ENCODE results near the gene ZBTB7C. TPM values are rescaled to one million over a fixed set of nuclear protein-coding genes. Genes with fewer than 3 reads are reported as not detected.

The ZBTB7C gene
- total and polyA plus RNA-seq, 10 of the 15 experiments (the other 5 are each of a cell fraction or from before 2014, with no cell fraction given) = under 0.01 to 0.08 (median 0.01) TPM; not detected in 7

DNA sequence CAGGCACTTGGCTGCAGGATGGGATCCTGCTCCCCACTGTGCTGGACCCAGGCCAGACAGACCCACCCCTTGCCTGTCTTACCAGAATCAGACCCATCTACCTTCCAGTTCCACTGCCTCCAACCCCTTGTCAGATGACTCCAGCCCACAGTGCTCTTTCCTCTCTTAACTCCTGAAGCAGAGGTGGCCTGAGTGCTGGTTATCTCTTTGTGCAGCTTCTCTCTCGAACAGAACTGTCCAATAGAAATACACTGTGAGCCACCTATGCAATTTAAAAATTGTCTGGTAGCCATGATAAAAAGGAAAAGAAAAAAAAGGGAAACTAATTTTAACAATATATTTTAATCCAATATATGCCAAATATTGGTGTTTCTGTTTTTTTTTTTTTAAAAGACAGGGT lies 318.5 kb downstream of the ZBTB7C start:
- ChIA-PET SMC1A (ENCODE audit: uncharacterized antibody, unreplicated experiment) (no interaction called here), RAD21 (ENCODE audit: unreplicated experiment) (no interaction called here), POLR2A (no interaction called here), CTCF (no interaction called here)
- WGBS (ENCODE audit: insufficient coverage, insufficient replicate concordance, low lambda C conversion rate, missing lambda C conversion rate) = 0% methylated on average over 1 of the region's 1 CpG
- H3K27me3 ChIP-seq (replicated peaks in 1 of 2; ENCODE audit: control insufficient read depth in 2 of 2, insufficient read depth in 2 of 2, low read length in 1 of 2) = no peaks in the 10 kb centered on the region; a peak in 1 of 4 replicates
- in situ Hi-C loops (cut with MboI) = no loop called here
- BruUV-seq (replicated peaks) = no TSS peak
- intact Hi-C loops (cut with micrococcal nuclease; ENCODE audit: unreplicated experiment) = no loop called here
- H2AFZ ChIP-seq (ENCODE audit: control insufficient read depth, low read depth, low read length) = no peak overlapping the region
- H3K4me3 ChIP-seq = no peak overlapping the region
- ATAC-seq = no peak
- no peak for TF ChIP-seq EP300 (IDR thresholded peaks at IDR 0.05; ENCODE audit: borderline replicate concordance in 1 of 2, control insufficient read depth in 1 of 2, low read depth in 2 of 2, low read length in 2 of 2)
- no peak for TF ChIP-seq SPI1 (IDR thresholded peaks at IDR 0.05; ENCODE audit: borderline replicate concordance, insufficient read depth, low read depth, low read length)
- TF ChIP-seq RAD51 (IDR thresholded peaks at IDR 0.05) = no peak
- no peak for TF ChIP-seq ZBTB4 (CRISPR knock-in tag; IDR thresholded peaks at IDR 0.05)
- TF ChIP-seq GABPA (IDR thresholded peaks at IDR 0.05; ENCODE audit: low read depth) = no peak
- no peak for TF ChIP-seq YBX1 (IDR thresholded peaks at IDR 0.05)
- TF ChIP-seq MLLT1 (IDR thresholded peaks at IDR 0.05) = no peak
- no peak for TF ChIP-seq FOS (IDR thresholded peaks at IDR 0.05; ENCODE audit: borderline replicate concordance, extremely low read depth, insufficient read length)
- no peak for TF ChIP-seq TAF1 (IDR thresholded peaks at IDR 0.05; ENCODE audit: borderline replicate concordance, low read depth, low read length)
- no peak for TF ChIP-seq IKZF1 (conservative IDR thresholded peaks at IDR 0.05)
- TF ChIP-seq YY1 (IDR thresholded peaks at IDR 0.05; ENCODE audit: low read depth, low read length) = no peak
- TF ChIP-seq STAT3 (IDR thresholded peaks at IDR 0.05; ENCODE audit: low read depth, low read length) = no peak
- FAIRE-seq = no peak
- no peak overlapping the region for H3K9ac ChIP-seq (ENCODE audit: control insufficient read depth, insufficient read depth, low read length)
- no peak overlapping the region for H3K4me2 ChIP-seq (ENCODE audit: control insufficient read depth, insufficient read depth)
- no peak overlapping the region for H3K27ac ChIP-seq (ENCODE audit: control insufficient read depth, insufficient read depth)
- H3K36me3 ChIP-seq (ENCODE audit: control insufficient read depth in 2 of 2, insufficient read depth in 2 of 2, low read length in 1 of 2) = no peaks in the 10 kb centered on the region
- H4K20me1 ChIP-seq (ENCODE audit: control insufficient read depth, insufficient read depth) = no peaks in the 10 kb centered on the region
- no peaks in the 10 kb centered on the region for H3K79me2 ChIP-seq (ENCODE audit: control insufficient read depth, insufficient read depth, low read length)
- DNase-seq (ENCODE audit: low read depth, low spot score) = no peak
- H3K4me1 ChIP-seq (ENCODE audit: control insufficient read depth, insufficient read depth, low read length) = no peaks in the 10 kb centered on the region
- H3K9me3 ChIP-seq (replicated peaks; ENCODE audit: control insufficient read depth, insufficient read depth, low read length) = no peaks in the 10 kb centered on the region

Measured in GM12878 (cell line).